Epithelial cell of proximal tubule (primary cell): ENCODE results near the gene THSD7A. TPM values are rescaled to one million over a fixed set of nuclear protein-coding genes. Genes with fewer than 3 reads are reported as not detected.

ENCODE experiments used
- DNase-seq: peaks from one replicate; pipeline ENCODE4 v3.0.0-alpha.2; 2011; ENCODE audit warnings: low read depth
- H3K4me3 ChIP-seq: 2 replicates; pipeline ENCODE4 v1.5.1; 2011; ENCODE audit warnings: low read depth, mild to moderate bottlenecking, low read length
- CTCF ChIP-seq: conservative IDR thresholded peaks from 2 replicates; pipeline ENCODE4 v1.5.1; 2012; ENCODE audit warnings: low read depth, mild to moderate bottlenecking, low read length
- total RNA-seq: library from RNA; depleted of rRNA; stranded (reverse); fragments of >200 nt; gene quantifications from 2 replicates; pipeline ENCODE4 v1.2.3, GENCODE V29; 2015

THSD7A gene
- total RNA-seq, 1 donor from 2014 or later = 2.0 TPM

- no peak overlapping the region for H3K4me3 ChIP-seq
- TF ChIP-seq CTCF = no peak
- no peak for DNase-seq
Observed at GRCh38 chr7:11587814-11588213, 244.2 kb downstream of the THSD7A start.

- no peak overlapping the region for H3K4me3 ChIP-seq
- TF ChIP-seq CTCF = no peak
- no peak for DNase-seq
Observed at GRCh38 chr7:11587048-11587447, 244.9 kb downstream of the THSD7A start.

GRCh38 chr7:11584406-11585031 lies 247.5 kb downstream of the THSD7A start:
- TF ChIP-seq CTCF = no peak
- H3K4me3 ChIP-seq = no peak overlapping the region
- DNase-seq = no peak

GRCh38 chr7:11579141-11579540 lies 252.9 kb downstream of the THSD7A start:
- no peak for TF ChIP-seq CTCF
- H3K4me3 ChIP-seq = no peak overlapping the region
- DNase-seq = no peak

GRCh38 chr7:11576310-11576709 lies 255.7 kb downstream of the THSD7A start:
- no peak for DNase-seq
- H3K4me3 ChIP-seq = no peak overlapping the region
- no peak for TF ChIP-seq CTCF

GRCh38 chr7:11573128-11573750 lies 258.8 kb downstream of the THSD7A start:
- TF ChIP-seq CTCF = no peak
- H3K4me3 ChIP-seq = no peak overlapping the region
- DNase-seq = no peak
